Retinal pigment epithelial cell (primary cell): Measurements from ENCODE around the gene STOX1.
"Not testable (repeated sequence)": the region's sequence is repeated elsewhere in the genome, so short reads cannot be mapped to it uniquely, and the experiment has no call there.

Source experiments
- DNase-seq: peaks from one replicate; pipeline ENCODE4 v3.0.0-alpha.2; 2010; ENCODE audit warnings: low read depth
- H3K4me3 ChIP-seq: 2 replicates; pipeline ENCODE4 v1.5.1; 2011; ENCODE audit warnings: mild to moderate bottlenecking, low read length, control low read depth, moderate library complexity
- TF ChIP-seq, protein P1 (sequence below): conservative IDR thresholded peaks from 2 replicates; pipeline ENCODE4 v1.5.1; 2011; ENCODE audit warnings: low read depth, low read length, control low read depth, inconsistent platforms

STOX1 gene

DNA sequence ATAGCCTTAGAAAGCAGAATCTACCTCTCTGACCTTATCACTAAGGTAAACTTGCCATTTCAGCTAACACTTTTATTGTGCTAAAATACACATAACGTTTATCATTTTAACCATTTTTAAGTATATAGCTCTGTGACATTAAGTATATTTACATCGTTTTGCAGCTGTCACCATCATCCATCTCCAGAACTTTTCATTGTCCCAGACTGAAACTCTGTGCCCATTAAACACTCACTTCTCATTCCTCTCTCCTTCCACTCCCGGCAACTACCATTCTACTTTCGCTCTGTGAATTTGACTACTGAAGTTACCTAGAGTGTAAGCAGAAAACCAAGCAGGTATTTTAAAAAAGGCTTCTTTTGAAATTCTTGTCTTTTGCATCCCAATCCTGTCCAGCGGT is 75.1 kb downstream of the STOX1 start:
- TF ChIP-seq, protein P1, sequence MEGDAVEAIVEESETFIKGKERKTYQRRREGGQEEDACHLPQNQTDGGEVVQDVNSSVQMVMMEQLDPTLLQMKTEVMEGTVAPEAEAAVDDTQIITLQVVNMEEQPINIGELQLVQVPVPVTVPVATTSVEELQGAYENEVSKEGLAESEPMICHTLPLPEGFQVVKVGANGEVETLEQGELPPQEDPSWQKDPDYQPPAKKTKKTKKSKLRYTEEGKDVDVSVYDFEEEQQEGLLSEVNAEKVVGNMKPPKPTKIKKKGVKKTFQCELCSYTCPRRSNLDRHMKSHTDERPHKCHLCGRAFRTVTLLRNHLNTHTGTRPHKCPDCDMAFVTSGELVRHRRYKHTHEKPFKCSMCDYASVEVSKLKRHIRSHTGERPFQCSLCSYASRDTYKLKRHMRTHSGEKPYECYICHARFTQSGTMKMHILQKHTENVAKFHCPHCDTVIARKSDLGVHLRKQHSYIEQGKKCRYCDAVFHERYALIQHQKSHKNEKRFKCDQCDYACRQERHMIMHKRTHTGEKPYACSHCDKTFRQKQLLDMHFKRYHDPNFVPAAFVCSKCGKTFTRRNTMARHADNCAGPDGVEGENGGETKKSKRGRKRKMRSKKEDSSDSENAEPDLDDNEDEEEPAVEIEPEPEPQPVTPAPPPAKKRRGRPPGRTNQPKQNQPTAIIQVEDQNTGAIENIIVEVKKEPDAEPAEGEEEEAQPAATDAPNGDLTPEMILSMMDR: no peak
- peak overlapping the region; percentile 93 for H3K4me3 ChIP-seq
- DNase-seq: no peak

DNA sequence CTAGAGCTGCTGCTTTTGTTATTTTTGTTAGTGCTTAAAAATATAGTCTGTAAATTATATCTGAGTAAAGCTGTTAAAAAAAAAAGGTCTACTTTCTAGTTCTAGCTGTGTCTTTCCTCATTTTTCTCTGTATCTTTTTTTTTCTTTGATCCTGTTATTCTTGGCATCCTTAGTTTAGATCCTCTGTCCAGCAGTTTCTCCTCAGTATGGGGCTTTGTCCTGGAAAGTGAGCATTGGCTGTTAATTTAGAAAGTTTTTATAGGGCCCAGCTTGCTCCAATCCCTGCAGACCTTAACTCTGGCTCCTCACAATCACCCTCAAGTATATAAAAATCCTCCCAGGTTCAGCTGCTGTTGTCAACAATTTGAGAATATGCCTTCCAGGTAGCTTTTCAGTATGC is 97.3 kb downstream of the STOX1 start:
- TF ChIP-seq, protein P1: no peak
- no peak overlapping the region for H3K4me3 ChIP-seq
- no peak for DNase-seq

DNA sequence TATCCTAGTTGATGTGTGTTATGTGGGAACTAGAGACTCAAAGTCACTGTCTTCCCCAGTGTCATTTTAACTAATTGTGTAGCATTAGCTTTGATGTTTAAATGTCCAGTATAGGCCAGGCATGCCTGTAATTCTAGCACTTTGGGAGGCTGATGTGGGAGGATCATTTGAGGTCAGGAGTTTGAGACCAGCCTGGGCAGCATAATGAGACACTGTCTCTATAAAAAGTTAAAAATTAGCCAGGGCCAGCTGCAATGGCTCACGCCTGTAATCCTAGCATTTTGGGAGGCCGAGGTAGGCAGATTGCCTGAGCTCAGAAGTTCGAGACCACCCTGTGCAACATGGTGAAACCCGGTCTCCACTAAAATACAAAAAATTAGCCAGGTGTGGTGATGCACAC is 98.2 kb downstream of the STOX1 start:
- TF ChIP-seq, protein P1: no peak
- H3K4me3 ChIP-seq: no peak overlapping the region
- DNase-seq: no peak

DNA sequence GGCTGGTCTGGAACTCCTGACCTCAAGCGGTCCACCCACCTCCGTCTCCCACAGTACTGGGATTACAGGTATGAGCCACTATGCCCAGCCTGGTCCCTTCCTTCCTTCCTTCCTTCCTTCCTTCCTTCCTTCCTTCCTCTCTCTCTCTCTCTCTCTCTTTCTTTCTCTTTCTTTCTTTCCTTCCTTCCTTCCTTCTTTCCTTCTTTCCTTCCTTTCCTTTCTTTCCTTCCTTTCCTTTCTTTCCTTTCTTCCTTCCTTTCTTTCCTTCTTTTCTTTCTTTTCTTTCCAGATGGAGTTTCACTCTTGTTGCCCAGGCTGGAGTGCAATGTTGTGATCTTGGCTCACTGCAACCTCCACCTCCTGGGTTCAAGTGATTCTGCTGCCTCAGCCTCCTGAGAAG is 101.8 kb downstream of the STOX1 start:
- DNase-seq: not testable (repeated sequence)

DNA sequence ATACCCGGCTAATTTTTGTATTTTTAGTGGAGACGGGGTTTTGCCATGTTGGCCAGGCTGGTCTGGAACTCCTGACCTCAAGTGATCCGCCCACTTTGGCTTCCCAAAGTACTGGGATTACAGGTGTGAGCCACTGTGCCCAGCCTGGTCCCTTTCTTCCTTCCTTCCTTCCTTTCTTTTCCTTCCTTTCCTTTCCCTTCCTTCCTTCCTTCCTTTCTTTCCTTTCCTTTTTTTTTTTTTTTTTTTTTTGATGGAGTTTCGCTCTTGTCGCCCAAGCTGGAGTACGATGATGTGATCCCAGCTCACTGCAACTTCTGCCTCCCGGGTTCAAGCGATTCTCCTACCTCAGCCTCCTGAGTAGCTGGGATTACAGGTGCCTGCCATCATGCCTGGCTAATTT is 102.6 kb downstream of the STOX1 start:
- DNase-seq, H3K4me3 ChIP-seq: not testable (repeated sequence)

More for the DNA sequence above, 101.8 kb downstream of the STOX1 start:
- H3K4me3 ChIP-seq: not testable (repeated sequence)

DNA sequence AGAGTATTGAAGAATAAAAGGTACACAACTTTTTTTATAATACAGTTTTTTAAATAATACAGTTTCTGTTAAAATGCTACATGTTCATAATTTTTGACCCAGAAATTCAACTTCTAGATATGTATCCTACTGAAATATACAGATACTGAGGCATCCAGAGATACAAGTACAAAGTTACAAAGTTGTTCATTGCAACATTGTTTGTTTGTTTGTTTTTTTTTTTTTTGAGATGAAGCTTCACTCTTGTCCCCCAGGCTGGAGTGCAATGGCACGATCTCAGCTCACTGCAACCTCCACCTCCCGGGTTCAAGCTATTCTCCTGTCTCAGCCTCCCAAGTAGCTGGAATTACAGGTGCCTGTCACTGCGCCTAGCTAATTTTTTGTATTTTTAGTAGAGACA is 105.5 kb downstream of the STOX1 start:
- DNase-seq, H3K4me3 ChIP-seq: not testable (repeated sequence)

DNA sequence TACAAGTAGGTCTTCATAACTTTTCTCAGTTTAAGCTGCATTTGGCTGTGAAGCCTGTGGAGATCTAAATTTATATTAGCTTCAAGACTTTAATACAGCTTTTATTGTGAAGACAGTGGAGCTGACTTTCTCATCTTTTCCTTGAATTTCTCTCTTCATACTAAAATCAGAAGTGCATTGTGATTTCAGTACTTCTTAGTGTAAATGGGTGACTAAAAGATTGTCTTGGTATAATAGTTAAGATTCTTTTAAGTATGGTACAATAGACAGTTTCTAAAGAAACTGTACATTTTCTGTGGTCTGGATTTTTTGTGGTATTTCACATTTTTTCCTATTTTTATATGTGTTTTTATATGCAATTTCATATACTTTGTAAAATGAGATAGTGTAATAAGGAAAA is 107.7 kb downstream of the STOX1 start:
- no peak for DNase-seq
- TF ChIP-seq, protein P1: no peak

DNA sequence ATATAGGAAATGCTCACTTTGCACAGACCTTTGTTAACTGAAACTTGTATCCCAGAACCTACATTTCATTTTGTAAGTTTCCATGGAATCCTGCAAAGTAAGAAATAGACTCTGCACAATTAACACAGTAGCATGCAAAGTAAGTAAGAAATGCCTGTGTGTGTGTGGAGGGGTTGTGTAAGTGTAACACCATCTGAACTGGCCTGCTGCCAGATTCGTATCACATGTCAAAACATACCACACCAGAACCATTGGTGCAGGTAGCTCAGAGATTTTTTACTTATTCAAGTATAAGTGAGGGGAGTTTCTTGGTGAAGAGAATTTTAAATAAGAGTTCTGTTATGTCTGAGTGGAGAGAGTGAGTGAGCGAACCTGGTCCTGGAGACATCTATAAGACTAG is 110.8 kb downstream of the STOX1 start:
- H3K4me3 ChIP-seq: no peak overlapping the region
- peak; percentile 5 for DNase-seq
- TF ChIP-seq, protein P1: no peak

More for the DNA sequence above, 107.7 kb downstream of the STOX1 start:
- no peak overlapping the region for H3K4me3 ChIP-seq

DNA sequence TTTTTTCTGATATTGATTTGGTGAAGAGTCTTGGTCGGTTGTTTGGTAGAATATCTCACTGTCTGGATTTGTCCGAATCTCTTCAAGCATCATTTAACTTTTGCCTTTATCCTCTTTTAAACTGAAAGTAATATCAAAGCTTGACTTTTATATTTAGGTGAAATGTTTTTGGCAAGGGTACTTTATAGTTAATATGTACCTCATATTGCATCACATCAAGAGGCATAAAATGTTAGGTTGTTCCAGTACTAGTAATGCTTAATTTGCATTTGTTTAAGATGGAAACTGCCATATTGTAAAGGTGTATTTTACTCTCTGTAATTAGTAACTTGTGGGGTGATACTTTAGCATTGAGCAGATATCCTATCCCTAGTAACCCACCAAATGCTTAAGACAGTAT is 111.6 kb downstream of the STOX1 start:
- DNase-seq: no peak
- TF ChIP-seq, protein P1: no peak
- no peak overlapping the region for H3K4me3 ChIP-seq

DNA sequence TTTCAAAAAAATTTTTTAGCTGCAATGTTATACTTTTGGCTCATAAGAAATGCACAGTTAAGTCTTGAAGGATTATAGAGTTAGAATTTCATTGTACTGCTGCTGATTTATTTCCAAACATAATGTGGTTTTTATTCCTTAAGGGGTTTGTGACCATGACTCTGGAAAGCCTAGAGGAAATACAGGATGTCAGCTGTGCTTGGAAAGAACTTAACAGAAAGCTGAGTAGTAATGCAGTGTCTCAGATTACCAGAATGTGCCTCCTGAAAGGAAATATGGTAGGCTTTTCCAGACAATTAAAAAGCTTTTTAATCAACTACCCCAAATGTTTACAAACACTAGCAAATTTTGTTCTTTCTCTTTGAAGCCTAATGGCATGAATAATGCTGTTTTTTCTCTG is 113.6 kb downstream of the STOX1 start:
- DNase-seq, H3K4me3 ChIP-seq: not testable (repeated sequence)
